K562 (cell line): ENCODE data around the gene VKORC1. TPM values are rescaled to one million over a fixed set of nuclear protein-coding genes. Genes with fewer than 3 reads are reported as not detected.

Source experiments
- ETV5 ChIP-seq: sonication (generic); formaldehyde crosslinking; IDR thresholded peaks from 2 replicates; pipeline ENCODE4 v1.4.0; 2020; ENCODE audit warnings: low read depth, mild to moderate bottlenecking, missing genetic modification reagents
- JUN ChIP-seq, 2 experiments: sonication (generic) in 1 of 2; formaldehyde crosslinking in 1 of 2; IDR thresholded peaks; 2 replicates each; pipeline versions ENCODE4 v1.6.1 to v1.8.0; 2012 to 2022; ENCODE audit warnings: borderline replicate concordance in 2 of 2, mild to moderate bottlenecking in 2 of 2, improper control_type of control experiment in 1 of 2, low read depth in 1 of 2, low read length in 1 of 2, missing genetic modification reagents in 1 of 2
- KLF13 ChIP-seq: fragments of 450-650 bp; IDR thresholded peaks from 2 replicates; pipeline ENCODE4 v1.6.1; 2016; ENCODE audit warnings: missing genetic modification characterization, low read depth, mild to moderate bottlenecking, missing compliant biosample characterization, moderate library complexity, borderline replicate concordance
- MXD1 ChIP-seq: fragments of 250-450 bp; sonication (Bioruptor Pico); IDR thresholded peaks from 2 replicates; pipeline ENCODE4 v1.8.0; 2021; ENCODE audit warnings: borderline replicate concordance, mild to moderate bottlenecking, moderate library complexity; ENCODE audit not compliant: poor library complexity, severe bottlenecking
- MYC ChIP-seq, 2 experiments: fragments of 250-450 bp in 1 of 2; sonication (Bioruptor Pico) in 1 of 2; IDR thresholded peaks; 2 replicates each; pipeline versions ENCODE4 v1.5.1 to v1.6.1; 2012 to 2021; ENCODE audit warnings: low read depth in 2 of 2, borderline replicate concordance in 1 of 2, improper control_type of control experiment in 1 of 2, low read length in 1 of 2, mild to moderate bottlenecking in 1 of 2, moderate library complexity in 1 of 2
- NCOA6 ChIP-seq: fragments of 450-650 bp; IDR thresholded peaks from 2 replicates; pipeline ENCODE4 v1.6.1; 2017; ENCODE audit warnings: mild to moderate bottlenecking
- POLR2A ChIP-seq: fragments of 450-650 bp; conservative IDR thresholded peaks from 2 replicates; pipeline ENCODE4 v1.6.1; 2016
- TAF15 ChIP-seq: fragments of 200-400 bp; formaldehyde crosslinking; IDR thresholded peaks from 2 replicates; pipeline ENCODE4 v1.6.1; 2017; ENCODE audit warnings: mild to moderate bottlenecking, low read depth, low read length, moderate library complexity
- TFAP4 ChIP-seq: sonication (generic); formaldehyde crosslinking; IDR thresholded peaks from 2 replicates; pipeline ENCODE4 v1.8.0; 2022; ENCODE audit warnings: missing genetic modification reagents, mild to moderate bottlenecking, moderate library complexity, borderline replicate concordance
- ZC3H8 ChIP-seq: fragments of 450-650 bp; IDR thresholded peaks from 2 replicates; pipeline ENCODE4 v1.6.1; 2017
- ZNF175 ChIP-seq: fragments of 200-800 bp; sonication (Bioruptor generic); IDR thresholded peaks from 2 replicates; pipeline ENCODE4 v1.6.1; 2016; ENCODE audit warnings: low read depth, mild to moderate bottlenecking, missing genetic modification characterization, missing compliant biosample characterization
- ZNF445 ChIP-seq: fragments of 250-450 bp; sonication (Bioruptor Pico); IDR thresholded peaks from 2 replicates; pipeline ENCODE4 v1.4.0; 2020; ENCODE audit warnings: low read depth, mild to moderate bottlenecking, moderate library complexity
- ZNF57 ChIP-seq: fragments of 450-650 bp; formaldehyde crosslinking; IDR thresholded peaks from 2 replicates; pipeline ENCODE4 v1.4.0; 2020; ENCODE audit warnings: mild to moderate bottlenecking, moderate library complexity
- polyA plus RNA-seq, 8 experiments: library from polyadenylated mRNA; depleted of rRNA in 4 of 8; stranded (reverse) in 5 of 8; unstranded in 3 of 8; fragments of >200 nt; fragmentation: Nextera tagmentation in 2 of 8; fragmentation: Illumina TruSeq in 1 of 8; extraction: Ambion mirVana in 2 of 8; extraction: Trizol in 1 of 8; gene quantifications; 2 replicates each; pipeline versions ENCODE4 v1.2.1 to v1.2.3, GENCODE V29; 2011 to 2014; ENCODE audit warnings: inconsistent platforms in 1 of 8, missing spikeins in 1 of 8
- total RNA-seq, 7 experiments: library from RNA; depleted of rRNA in 6 of 7; stranded (reverse); fragments of >200 nt in 6 of 7; fragmentation: Illumina TruSeq in 2 of 7; extraction: Trizol in 2 of 7; gene quantifications; 2 replicates each; pipeline versions ENCODE4 v1.2.1 to v1.2.3, GENCODE V29; 2011 to 2021; ENCODE audit warnings: low replicate concordance in 1 of 7
- TF ChIP-seq, protein P1 (sequence below): sonication (generic); formaldehyde crosslinking; IDR thresholded peaks from 2 replicates; pipeline ENCODE4 v1.8.1; 2023; ENCODE audit warnings: mild to moderate bottlenecking, missing genetic modification reagents

The VKORC1 gene
- total and polyA plus RNA-seq, 9 of the 15 experiments (the other 6 are each of a cell fraction or from before 2014, with no cell fraction given): 30.0 to 119 (median 62.1) TPM

GRCh38 chr16:31073142-31073969 is 21.2 kb downstream of the VKORC1 start (continued):
- TF ChIP-seq TFAP4 (no peak), ZC3H8 (no peak), ETV5 (CRISPR knock-in tag) (no peak; the same call in none of the 2 replicates), MYC (IDR thresholded peaks at IDR 0.05; ENCODE audit: low read depth, low read length) (peak; percentile 72), MYC (CRISPR knock-in tag; IDR thresholded peaks at IDR 0.05; ENCODE audit: borderline replicate concordance, low read depth) (peak; percentile 58; the same call in 1 of the 2 replicates), ZNF445 (CRISPR knock-in tag) (no peak), JUN (IDR thresholded peaks at IDR 0.05; ENCODE audit: borderline replicate concordance, low read depth, low read length) (no peak), JUN (CRISPR knock-in tag; IDR thresholded peaks at IDR 0.05; ENCODE audit: borderline replicate concordance) (no peak), ZNF175 (CRISPR knock-in tag) (no peak), TAF15 (no peak), NCOA6 (no peak), KLF13 (tag) (0 out of 2 replicates have a peak, but pooled peaks have one; percentile 9), POLR2A (peak; percentile 14), MXD1 (CRISPR knock-in tag) (no peak), ZNF57 (CRISPR knock-in tag) (peak; percentile 53; the same call in 1 of the 2 replicates)
- TF ChIP-seq, protein P1, sequence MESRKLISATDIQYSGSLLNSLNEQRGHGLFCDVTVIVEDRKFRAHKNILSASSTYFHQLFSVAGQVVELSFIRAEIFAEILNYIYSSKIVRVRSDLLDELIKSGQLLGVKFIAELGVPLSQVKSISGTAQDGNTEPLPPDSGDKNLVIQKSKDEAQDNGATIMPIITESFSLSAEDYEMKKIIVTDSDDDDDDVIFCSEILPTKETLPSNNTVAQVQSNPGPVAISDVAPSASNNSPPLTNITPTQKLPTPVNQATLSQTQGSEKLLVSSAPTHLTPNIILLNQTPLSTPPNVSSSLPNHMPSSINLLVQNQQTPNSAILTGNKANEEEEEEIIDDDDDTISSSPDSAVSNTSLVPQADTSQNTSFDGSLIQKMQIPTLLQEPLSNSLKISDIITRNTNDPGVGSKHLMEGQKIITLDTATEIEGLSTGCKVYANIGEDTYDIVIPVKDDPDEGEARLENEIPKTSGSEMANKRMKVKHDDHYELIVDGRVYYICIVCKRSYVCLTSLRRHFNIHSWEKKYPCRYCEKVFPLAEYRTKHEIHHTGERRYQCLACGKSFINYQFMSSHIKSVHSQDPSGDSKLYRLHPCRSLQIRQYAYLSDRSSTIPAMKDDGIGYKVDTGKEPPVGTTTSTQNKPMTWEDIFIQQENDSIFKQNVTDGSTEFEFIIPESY (CRISPR knock-in tag): peak; percentile 62
